NCI-H1105 treated with DMSO at 0.1 percent for 48 hours (cell line): Measurements from ENCODE around the gene AFG3L2.

ENCODE experiments used
- DNase-seq: peaks from one replicate; lab custom pipeline; 2025; lab: John Stamatoyannopoulos, UW

Gene AFG3L2

DNA sequence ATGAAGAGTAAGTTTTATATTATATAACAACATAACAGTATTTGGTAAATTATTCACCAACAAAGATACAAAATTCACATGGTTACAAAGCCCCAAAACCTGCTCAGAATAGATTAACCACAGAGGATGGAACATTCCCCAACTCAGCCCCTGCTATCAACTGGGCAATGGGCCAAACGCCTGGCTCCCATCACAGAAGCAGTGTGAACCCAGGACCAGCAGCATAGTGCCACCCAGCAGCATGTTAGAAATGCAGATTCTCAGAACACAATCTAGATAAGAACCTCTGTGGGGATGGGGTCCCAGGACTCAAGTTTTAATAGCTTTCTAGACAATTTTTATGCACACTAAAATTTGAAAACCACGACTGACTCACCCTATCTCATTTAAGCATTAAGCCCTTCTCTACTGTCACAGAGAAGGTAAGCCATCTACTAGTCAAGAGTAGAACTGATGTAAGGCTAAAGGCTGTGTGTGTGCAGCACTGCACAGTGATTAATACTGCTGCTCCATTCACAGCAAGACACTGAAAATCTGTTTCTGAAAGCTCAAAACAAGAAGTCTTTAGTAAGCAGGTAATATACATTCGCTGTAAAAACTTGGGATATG lies 15.2 kb downstream of the AFG3L2 start:
- no peak for DNase-seq

DNA sequence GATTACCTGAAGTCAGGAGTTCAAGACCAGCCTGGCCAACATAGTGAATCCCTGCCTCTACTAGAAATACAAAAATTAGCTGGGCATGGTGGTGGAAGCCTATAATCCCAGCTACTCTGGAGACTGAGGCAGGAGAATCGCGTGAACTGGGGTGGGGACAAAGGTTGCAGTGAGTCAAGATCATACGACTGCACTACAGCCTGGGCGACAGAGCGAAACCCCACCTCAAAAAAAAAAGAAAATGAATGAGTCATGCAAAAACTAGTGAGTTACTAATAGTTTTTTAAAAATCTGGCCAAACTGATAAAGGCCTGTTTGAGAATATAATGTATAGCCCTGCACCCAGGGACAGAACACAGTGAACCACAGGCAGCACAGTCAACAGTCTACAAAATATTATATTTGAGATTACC lies 17.5 kb downstream of the AFG3L2 start:
- no peak for DNase-seq

DNA sequence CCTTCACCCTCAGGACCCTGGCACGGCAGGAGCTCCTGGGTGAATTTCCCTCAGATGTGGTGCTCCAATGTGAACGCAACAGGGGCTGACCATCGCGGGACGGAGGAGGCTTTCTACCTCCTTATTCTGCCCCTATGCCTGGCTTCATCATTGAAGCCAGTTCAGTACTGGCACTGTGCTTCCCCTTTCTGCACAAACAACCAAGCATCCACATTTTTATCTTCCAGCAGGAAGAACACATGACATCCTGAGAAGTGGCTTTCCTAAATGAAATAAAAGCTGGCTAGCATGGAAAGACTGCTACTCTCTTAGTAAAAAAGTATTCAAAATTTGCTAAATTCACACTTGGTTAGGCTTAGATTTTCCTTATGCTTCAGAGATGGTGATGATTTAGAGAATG lies 24.8 kb downstream of the AFG3L2 start:
- no peak for DNase-seq

DNA sequence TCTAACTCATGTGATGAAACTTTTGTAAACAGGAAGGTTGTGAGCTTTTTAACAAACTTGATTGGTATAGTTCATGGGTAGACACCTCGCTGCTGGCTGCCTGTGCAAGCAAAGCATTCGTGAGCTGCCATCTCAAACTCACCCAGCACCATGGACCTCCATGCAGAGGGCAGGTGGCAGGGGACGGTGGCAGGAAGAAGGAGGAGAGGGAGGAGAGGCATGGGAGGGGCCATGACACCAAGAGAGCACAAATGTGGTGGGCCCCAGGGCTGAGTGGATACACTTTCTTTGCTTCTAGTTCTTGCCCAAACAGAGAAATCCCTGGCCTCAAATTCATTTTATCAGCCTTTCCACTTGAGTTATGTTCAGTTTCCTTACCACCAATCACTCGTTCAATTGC lies 29.1 kb downstream of the AFG3L2 start:
- no peak for DNase-seq

DNA sequence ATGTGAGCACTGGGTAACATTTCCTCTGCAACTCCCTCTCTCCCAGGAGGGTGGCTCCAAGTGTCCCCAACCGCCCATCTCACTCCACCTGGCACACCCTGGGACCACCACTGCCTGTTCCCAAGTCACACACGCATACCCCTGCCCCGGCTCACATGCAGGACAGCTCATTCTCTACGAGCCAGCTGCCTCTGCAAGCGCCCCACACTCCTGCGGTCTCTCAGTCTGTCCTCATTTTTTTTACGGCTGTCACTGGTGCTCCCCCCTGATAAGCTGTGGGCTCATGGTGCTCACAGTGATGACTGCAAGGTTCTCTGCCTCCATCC lies 30.8 kb downstream of the AFG3L2 start:
- no peak for DNase-seq

DNA sequence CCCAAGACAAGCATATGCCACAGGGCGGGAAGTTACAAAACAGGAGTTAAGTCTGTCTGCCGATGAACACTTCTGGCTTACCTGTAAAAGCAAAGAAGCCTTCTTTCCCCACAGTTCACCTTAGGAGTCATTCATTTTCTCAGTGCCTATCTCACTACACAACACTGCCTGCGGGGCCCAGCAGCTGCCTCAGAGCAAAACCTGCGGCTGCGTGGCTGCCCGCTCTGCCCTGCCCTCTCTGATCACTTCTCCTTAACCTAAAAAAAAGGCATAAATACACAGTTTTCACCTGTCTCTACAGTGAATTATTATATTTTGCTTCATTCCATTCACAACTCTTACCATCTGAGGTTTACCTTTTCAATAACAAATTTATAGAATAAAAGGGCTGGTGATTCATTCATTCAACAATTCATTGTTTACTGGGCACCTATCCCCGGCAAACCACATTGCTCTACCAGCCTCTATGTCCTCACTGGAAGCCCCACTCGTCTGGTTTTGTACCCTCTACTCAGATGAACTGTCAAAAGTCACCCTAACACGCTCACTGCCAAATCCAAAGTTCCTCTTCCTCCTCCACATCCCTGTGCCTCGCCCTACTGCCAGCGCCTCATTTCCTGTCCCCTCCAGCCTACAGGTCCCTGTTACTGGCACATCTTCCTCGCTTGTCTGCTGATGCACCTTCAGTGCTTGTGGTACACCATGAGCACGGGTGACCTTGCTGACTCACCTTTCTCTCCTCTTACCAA lies 31.4 kb downstream of the AFG3L2 start:
- no peak for DNase-seq

DNA sequence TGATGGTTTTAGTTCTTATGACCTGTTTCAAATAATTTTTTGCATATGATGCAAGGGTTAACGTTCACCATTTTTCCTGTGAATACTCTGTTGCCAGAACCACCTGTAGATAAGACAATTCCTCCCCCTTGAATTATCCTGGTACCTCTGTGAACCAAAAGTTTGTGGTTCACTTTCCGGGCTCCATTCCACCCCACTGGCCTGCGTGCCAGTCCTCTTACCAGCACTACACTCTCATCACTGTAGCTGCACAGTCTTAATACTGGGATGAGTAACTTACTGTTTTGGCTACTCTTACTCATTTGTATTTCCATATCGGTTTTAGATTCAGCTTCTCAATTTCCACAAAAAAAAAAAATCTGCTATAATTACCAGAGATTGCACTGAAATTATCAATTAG lies 34.4 kb downstream of the AFG3L2 start:
- no peak for DNase-seq

DNA sequence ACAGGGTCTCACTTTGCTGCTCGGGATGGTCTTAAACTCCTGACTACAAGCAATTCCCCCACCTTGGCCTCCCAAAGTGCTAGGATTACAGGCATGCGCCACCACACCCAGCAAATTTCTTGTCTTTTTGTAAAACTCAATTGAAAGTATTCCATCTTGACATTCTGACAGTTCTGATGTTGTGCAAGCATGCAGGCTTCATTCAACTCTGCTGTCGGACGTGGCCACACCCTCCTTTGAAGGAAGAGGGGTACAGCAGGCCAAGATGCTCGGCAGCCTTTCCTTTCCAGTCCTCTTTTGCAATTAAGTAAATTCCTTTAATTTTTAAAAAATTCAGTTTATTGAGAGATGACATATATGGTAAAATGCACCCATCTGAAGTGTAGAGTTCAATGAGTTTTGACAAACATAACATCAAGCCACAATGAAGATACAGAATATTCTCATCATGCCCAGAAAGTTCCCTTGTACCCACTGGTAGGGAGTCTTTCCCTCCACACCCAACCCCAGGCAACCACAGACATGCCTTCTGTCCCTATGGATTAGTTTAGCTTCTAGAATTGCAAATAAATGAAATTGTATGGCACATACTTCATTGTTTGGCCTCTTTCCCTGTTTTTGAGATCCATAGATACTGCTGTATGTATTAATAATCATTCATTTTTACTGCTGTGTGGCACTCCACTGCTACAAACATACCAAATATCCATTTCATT lies 35.9 kb downstream of the AFG3L2 start:
- DNase-seq: no peak

DNA sequence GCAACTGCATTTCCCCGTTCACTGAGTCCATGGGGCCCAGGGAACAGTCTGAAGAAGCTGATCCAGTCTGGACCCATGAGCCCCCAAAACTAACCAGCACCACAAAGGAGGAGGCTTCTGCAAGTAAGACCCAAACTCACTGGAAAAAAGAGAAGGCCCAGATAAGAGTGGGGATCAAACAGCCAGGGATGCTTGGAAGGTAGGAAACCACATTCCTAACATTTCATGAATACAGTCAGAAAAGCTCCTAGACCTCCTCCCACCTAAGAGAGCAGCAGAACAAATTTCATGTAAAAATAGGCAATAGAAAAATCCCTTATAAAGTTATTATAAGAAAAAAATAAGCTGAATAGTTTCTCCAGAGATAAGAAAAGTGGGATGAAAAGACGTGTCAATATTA lies 38.6 kb downstream of the AFG3L2 start:
- DNase-seq: no peak

DNA sequence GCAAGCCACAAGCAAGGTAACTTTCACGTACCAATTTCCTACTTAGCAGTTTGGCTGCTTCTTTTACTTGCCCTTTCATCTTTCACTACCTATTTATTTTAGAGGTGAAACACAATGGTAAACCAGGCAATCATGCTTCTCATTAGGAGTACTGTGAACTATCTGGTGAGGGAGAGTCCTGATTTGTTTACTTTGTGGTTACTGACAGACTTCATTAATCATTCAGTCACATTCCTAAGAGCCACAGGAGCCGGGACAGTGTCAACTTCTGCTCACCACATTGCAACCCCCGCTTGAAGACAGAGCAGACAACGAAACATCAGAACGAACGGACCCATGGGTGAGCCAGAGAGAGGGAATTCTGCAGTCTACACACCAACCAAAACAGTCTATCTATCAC lies 40.1 kb downstream of the AFG3L2 start:
- DNase-seq: peak; percentile 75

DNA sequence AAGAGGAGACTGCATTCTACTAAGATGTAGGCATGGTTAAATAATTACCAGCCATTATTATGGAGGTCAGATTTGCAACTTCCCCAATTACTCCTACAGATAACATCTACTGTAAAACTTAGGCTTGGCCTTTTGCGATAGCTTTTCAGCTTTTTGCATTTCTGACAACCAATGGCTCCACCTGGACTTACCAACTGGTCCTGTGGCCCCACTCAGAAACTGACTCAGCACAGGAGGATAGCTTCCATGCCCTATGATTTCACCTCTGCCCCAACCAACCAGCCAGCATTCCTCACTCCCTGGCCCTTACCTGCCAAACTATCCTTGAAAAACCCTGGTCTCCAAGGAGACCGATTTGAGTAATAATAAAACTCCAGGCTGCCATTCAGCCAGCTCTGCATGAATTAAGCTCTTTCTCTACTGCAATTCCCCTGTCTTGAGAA lies 40.8 kb downstream of the AFG3L2 start:
- DNase-seq: no peak

DNA sequence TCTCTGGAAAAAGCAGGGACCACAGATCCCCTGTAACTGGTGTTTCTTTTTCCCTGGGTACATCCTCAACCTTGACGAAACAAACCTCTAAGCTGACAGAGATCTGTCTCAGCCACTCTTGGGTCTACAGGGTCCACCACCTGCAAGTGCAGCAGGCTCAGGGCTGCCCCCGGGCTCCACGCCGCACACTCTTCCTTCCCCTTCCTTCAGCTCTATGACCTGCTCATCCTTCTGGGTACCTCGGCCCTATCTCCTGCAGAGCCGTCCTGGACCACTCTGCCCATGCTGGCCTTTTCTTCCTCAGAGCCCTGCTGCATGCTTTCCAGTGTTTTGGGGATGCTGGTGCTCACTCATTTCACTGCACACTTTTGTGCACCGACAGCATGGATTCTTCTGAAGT lies 41.5 kb downstream of the AFG3L2 start:
- no peak for DNase-seq

DNA sequence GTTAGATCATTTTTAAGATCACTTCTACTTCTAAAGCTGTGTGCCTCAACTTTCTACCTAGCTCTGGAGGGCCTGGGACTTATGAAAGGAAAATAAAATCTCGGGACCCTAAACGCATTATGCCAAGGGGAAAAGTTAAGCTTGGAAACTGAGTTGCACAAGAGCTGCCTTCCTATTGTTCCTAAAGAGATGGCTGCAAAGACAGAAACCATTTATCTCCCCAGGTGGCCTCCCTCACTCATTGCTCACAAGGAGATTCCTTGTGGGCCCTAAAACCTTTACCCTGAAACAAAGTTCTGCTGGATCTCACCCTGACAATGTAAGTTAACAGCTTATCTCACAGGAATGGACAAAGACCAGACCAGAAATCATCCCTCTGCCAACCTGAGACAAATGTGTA lies 42.2 kb downstream of the AFG3L2 start:
- no peak for DNase-seq

DNA sequence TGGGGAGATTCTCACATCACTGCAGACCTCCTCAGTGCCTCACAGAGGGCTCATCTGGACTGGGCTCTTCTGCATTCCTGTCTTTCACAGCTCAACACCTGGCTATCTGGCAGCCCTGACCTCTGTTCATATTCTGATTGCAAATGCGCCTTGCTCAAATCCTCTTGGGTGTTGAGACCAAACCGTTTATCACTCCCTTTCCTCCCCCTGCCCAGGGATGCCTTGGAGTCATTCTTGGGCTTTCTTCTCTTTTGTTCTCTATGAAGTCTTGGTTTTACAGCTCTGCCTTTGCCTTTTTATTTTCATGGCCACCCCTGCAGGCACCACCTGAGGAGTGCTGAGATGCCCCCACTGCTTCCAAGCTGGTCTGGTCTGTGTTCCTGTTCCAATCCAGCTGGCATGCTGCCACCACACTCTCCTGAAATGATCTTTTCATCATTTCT lies 42.6 kb downstream of the AFG3L2 start:
- no peak for DNase-seq

DNA sequence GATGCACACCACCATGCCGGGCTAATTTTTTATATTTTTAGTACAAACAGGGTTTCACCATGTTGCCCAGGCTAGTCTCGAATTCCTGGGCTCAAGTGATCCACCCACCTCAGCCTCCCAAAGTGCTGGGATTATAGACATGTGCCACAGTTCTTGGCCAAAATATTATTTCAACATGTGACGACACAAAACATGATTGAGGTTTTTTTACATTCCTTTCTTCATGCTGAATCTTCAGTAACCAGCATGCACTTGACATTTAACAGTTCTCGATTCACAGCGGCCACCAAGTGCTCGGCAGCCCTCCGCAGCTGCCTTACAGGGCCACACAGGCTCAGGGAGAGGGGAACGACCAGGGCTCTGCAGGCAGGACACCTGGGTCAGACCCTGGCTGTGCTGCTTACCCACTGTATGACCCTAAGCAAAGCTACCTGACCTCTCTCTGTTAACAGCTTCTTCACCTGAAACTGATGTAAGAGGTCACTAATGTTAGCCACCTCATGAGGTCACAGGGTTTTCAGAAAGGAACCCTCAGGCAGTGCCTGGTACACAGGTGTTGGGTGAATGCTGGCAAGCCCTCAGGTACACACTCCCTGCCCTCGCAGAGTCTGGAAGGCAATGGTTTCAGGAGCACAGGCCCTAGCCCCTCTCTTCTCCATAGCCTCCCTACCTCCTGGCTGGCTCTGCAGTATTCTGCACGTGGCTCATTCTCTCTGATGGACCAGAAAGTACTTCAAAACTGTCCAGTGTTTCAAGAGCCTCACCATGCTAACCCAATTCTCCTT lies 43.3 kb downstream of the AFG3L2 start:
- no peak for DNase-seq

DNA sequence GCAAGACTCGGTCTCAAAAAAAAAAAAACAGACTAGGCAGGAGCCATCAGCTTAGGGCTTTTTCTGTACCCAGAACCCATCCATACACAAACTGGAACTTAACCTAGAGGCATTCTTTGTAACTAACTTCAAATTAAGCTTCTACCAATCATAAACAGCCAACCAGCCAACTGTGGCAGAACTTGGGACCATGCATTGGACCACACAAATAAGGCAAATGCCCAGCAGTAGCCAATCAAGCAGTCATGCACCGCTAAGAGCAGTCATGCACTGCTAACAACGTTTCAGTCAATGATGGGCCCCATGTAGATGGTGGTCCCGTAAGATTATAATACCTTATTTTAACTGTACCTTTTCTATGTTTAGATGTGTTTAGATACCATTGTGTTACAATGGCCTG lies 46.3 kb downstream of the AFG3L2 start:
- DNase-seq: no peak

DNA sequence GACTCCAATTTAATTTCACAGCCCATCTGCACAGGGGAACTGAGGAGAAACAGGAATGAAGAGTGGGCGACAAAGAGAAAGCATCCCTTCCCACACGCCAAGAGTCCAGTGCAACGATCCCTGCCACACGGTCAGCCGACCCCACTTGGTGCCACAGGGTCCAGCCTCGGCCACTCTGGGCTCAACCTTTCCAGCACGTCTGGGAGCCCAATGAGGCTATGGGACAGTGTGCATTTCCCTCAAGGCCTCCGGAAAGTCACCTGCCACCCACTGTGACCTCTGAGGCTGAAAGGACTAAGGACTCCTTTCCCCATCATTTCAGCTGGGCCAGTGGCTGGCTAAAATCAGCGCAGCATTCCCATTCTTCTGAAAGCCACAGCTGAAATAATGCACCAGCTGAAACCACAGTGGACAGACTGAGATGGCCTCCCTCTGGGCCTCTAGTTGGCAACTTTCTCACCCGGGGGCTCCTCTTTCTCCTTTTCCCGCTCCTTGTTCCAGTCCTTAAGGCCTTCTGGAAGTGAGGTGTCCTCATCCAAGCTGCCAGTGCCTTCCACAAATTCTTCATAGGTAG lies 47.8 kb downstream of the AFG3L2 start:
- no peak for DNase-seq

DNA sequence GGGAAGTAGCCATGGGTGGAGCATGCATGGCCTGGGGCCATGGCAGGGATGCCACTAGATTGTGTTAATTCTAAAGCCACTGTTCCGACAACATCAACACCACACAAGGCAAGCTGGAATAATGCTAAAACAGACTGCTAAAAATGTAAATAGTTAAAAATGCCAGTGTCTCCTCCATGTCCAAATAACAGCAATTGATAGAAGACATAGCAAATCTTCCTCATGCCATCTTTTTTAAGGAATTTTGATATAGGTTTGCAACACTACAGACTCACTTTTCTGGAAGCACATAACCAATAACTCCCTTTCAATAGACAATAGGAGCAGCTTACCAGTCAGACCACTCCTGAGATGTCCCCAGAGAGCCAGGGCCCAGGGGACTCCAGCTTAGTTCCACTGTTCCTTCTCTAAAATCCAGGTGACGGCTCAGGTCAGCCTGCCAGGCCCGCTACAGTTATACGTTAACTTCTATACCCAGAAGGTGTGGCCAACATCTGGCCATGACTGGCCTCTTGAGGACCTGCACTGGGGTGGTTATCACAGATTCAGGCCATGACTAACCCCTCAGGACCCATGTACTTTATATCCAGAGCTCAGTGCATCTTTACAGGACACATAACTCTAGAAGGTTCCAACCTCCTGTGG lies 48.7 kb downstream of the AFG3L2 start:
- no peak for DNase-seq

DNA sequence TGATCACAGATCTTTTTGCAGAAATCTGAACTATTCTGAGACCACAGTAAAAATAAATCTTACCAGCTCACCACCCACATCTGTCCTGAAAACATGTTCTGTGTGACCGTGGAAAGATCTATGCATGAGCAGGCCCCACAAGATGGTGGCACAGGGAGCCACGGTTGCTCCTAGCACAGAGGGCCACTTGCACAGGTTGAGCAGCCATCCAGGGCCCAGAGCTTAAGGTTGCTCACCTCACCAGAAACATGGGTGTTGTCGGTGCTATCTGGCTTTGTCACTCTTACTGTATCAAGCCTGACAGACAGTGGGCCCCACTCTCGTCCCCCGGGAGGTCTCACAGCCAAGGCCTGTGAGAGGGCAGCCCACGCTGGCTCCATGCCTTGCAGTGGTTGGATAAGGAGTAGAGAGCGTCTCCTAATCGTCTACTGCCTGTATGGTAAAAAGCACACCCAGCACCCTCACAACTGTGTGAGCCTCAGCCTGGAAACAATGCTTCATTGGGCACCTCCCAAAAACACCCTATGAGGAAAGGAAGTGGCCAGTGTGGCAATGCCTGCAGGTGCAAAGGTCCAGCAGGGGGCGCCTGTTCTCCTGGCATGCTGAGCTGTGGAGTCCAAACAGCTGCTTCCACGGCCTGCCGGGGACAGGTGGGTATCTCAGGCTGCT lies 49.4 kb downstream of the AFG3L2 start:
- peak; percentile 65 for DNase-seq

DNA sequence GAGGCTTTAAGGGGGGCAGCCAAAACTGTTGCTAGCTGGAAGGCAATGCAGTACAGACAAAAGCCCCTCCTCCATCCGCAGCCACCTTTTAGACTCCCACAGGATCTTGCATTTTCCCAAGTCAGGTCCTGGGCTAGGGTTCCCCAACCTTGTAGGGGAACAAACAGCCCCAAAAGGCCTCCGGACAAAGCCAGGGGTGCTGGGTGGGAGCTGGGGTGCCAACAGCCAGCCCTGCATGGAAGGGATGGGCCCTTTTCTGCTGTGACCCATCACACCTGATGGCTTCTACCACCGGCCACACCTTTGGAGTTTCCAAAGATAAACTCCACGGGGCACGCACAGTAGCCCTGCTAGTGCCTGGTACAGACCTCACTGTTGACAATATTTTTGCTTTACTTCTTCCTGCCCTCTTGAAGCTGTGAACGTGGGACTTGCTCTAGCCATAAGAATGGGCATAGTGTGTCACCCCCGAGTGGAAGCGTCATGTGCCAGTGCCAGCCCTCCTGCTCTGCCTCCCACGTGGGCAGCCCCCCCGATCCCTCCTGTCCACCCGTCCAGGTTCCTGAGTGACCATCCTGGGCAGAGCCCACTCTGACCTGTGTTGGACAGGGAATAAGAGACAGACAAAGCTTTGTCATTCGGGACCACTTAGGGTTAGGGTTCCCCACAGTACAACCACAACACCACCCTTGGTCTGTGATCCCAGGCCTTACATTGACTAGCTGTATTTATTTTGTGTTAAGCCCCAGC lies 50.1 kb downstream of the AFG3L2 start:
- no peak for DNase-seq
